Fibroblast of pulmonary artery (primary cell): Measurements from ENCODE around the gene GALR3.

Experiments
- DNase-seq: peaks from one replicate; pipeline ENCODE4 v3.0.0-alpha.2; 2010; ENCODE audit warnings: low read depth
- H3K4me3 ChIP-seq: replicated peaks from 2 replicates; pipeline ENCODE4 v1.5.1; 2011; ENCODE audit warnings: low read depth, mild to moderate bottlenecking, control low read depth, low read length, moderate library complexity
- CTCF ChIP-seq: IDR thresholded peaks from 2 replicates; pipeline ENCODE4 v1.5.1; 2011; ENCODE audit warnings: mild to moderate bottlenecking, control low read depth, low read length, inconsistent platforms; ENCODE audit errors: missing control alignments

Gene GALR3

GRCh38 chr22:37807410-37808293 lies 15.5 kb upstream of the GALR3 start, which contains the start of gene GCAT:
GCAT (plus strand) TSS chr22:37807934; CDS start chr22:37807968, 34 bp downstream.
- peak within 1 kb of the TSS; percentile 70 for H3K4me3 ChIP-seq
- TF ChIP-seq CTCF: no peak
- peak; percentile 96 for DNase-seq

DNA sequence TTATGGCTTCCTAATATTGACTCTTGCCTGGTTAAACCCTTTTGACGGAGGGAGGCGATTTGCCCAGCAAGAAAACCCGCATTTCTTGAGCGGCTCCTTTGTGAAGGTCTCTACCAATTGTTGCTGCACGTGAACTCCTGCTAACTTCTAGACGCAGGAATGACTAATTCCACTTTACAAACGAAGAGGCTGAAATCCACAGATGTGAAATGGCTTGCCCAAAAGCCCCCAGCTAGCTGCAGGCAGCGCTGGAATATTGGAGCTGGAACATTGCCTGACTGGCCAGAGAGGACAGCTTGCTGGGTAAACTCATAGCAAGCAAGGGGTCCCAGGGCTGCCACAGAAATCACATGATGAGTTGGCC lies 14.9 kb upstream of the GALR3 start:
- no peak for TF ChIP-seq CTCF
- DNase-seq: peak; percentile 48
- peak overlapping the region; percentile 70 for H3K4me3 ChIP-seq

DNA sequence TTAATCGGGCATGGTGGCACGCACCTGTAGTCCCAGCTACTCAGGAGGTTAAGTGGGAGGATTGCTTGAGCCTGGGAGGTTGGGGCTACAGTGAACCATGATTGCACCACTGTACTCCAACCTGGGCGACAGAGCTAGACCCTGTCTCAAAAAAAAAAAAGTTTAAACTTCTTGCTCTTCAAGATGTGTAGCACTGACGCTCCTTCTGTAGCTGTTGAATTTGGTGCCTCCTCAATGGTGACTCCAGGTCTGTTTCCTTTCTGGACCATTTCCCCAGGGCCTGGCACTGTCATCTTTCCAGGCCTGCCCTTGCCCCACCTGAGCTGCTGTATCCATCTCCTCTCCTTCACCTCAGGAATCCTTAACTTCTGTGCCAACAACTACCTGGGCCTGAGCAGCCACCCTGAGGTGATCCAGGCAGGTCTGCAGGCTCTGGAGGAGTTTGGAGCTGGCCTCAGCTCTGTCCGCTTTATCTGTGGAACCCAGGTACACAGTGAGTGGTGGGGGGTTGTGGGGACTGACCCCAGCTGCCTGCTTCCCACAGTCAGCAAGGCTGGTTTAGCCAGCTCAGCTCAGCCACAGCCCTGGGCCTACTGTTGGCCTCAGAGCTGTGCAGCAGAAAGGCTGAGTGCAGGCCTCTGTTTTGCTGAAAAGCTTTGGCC lies 13.4 kb upstream of the GALR3 start:
- no peak for TF ChIP-seq CTCF
- DNase-seq: no peak
- H3K4me3 ChIP-seq: no peak overlapping the region

DNA sequence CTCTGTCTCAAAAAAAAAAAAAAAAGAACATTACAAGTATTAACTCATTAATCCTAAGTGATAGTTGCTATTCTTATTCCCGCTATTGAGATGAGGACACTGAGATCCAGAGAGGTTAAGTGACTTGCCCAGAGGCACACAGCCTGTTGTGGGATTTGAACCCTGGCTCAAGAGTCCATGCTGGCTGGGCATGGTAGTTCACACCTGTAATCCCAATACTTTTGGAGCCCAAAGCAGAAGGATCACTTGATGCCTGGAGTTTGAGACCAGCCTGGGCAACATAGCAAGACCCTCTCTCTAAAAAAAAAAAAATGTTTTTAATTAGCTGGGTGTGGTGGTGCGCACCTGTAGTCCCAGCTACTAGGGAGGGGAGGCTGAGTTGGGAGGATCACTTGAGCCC lies 11.3 kb upstream of the GALR3 start:
- no peak overlapping the region for H3K4me3 ChIP-seq
- no peak for DNase-seq
- TF ChIP-seq CTCF: no peak

DNA sequence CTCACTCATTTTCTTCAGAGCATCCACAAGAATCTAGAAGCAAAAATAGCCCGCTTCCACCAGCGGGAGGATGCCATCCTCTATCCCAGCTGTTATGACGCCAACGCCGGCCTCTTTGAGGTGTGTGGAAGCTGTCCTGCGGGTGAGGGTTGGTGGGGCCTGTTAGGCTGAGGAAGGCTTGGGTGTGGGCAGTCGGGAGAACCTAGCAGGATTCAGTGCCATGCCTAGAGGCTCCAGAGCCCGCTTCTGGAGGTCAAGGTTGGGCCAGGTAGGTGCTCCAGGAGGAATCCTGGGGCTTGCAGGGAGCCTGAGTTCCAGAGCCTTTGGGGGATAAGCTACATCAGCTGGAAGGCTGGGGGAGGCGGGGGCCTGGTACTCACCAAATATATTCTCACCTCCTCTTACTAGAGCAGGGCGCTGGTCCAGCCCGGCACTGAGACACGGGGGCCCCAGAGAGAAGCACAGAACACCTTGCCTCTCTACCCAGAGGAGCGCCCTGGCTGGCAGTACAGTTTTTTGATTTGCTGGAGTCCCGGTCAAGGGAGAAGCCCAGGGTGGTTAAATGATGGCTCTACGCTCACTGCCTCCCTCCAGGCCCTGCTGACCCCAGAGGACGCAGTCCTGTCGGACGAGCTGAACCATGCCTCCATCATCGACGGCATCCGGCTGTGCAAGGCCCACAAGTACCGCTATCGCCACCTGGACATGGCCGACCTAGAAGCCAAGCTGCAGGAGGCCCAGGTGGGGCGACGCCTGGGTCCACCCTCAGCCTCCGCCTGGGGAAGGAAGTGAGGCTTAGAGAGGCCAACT lies 10.1 kb upstream of the GALR3 start:
- no peak for TF ChIP-seq CTCF
- no peak for DNase-seq
- no peak overlapping the region for H3K4me3 ChIP-seq

DNA sequence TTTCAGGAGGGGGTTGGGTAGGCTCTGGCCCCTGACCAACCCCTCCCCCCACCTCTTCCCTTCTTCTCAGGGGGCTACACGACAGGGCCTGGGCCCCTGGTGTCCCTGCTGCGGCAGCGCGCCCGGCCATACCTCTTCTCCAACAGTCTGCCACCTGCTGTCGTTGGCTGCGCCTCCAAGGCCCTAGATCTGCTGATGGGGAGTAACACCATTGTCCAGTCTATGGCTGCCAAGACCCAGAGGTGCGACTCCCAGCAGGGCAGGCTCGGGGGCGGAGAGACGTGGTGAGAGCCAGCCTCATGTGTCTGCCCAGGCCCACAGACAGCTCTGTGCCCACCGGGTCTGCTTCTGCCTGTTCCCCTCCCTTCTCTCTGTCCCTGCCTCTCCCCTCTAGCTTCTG lies 7.6 kb upstream of the GALR3 start:
- H3K4me3 ChIP-seq: no peak overlapping the region
- TF ChIP-seq CTCF: no peak
- no peak for DNase-seq
